H9 (cell line): ENCODE measurements around the gene GALNT5. TPM values are rescaled to one million over a fixed set of nuclear protein-coding genes. Genes with fewer than 3 reads are reported as not detected.

ENCODE experiments used
- DNase-seq: peaks from one replicate; pipeline ENCODE4 v3.0.0-alpha.2; 2017
- H2AFZ ChIP-seq: one replicate; pipeline ENCODE4 v1.6.1; 2013; ENCODE audit warnings: mild to moderate bottlenecking, low read length, control low read depth, moderate library complexity
- H2AK5ac ChIP-seq: 2 replicates; pipeline ENCODE4 v1.6.1; 2013; ENCODE audit warnings: low read length, control low read depth, mixed read lengths; ENCODE audit not compliant: insufficient read length
- H2BK120ac ChIP-seq: one replicate; pipeline ENCODE4 v1.6.1; 2013; ENCODE audit warnings: low read depth, mild to moderate bottlenecking, low read length, control low read depth, inconsistent platforms; ENCODE audit not compliant: poor library complexity, severe bottlenecking
- H2BK12ac ChIP-seq: 2 replicates; pipeline ENCODE4 v1.6.1; 2013; ENCODE audit warnings: low read length, control low read depth, mixed read lengths, low read depth; ENCODE audit not compliant: insufficient read length
- H2BK15ac ChIP-seq: 2 replicates; pipeline ENCODE4 v1.6.1; 2013; ENCODE audit warnings: low read depth, low read length, control low read depth
- H2BK20ac ChIP-seq: one replicate; pipeline ENCODE4 v1.6.1; 2013; ENCODE audit warnings: low read depth, mild to moderate bottlenecking, low read length, control low read depth, inconsistent platforms; ENCODE audit not compliant: poor library complexity, severe bottlenecking
- H2BK5ac ChIP-seq: 2 replicates; pipeline ENCODE4 v1.6.1; 2013; ENCODE audit warnings: low read length, control low read depth, mixed read lengths; ENCODE audit not compliant: insufficient read length
- H3K14ac ChIP-seq: 2 replicates; pipeline ENCODE4 v1.6.1; 2013; ENCODE audit warnings: low read length, control low read depth; ENCODE audit not compliant: insufficient read depth
- H3K18ac ChIP-seq: 2 replicates; pipeline ENCODE4 v1.6.1; 2013; ENCODE audit warnings: low read depth, mild to moderate bottlenecking, mixed read lengths, low read length, control low read depth; ENCODE audit not compliant: insufficient read length
- H3K23ac ChIP-seq: 2 replicates; pipeline ENCODE4 v1.6.1; 2013; ENCODE audit warnings: low read length, control low read depth, mixed read lengths, low read depth; ENCODE audit not compliant: insufficient read length
- H3K23me2 ChIP-seq: 2 replicates; pipeline ENCODE4 v1.6.1; 2013; ENCODE audit warnings: low read depth, mild to moderate bottlenecking, mixed read lengths, low read length, control low read depth; ENCODE audit not compliant: insufficient read length, poor library complexity, severe bottlenecking
- H3K27ac ChIP-seq: 2 replicates; pipeline ENCODE4 v1.5.1; 2013; ENCODE audit warnings: low read length, control low read depth, mixed read lengths, low read depth; ENCODE audit not compliant: insufficient read length
- H3K27me3 ChIP-seq: 2 replicates; pipeline ENCODE4 v1.6.1; 2013; ENCODE audit warnings: low read length, control low read depth, inconsistent platforms; ENCODE audit not compliant: insufficient read depth
- H3K4ac ChIP-seq: 2 replicates; pipeline ENCODE4 v1.6.1; 2013; ENCODE audit warnings: low read depth, mild to moderate bottlenecking, control low read depth, inconsistent platforms, low read length, moderate library complexity
- H3K4me1 ChIP-seq: 2 replicates; pipeline ENCODE4 v1.6.1; 2013; ENCODE audit warnings: low read length, control low read depth, inconsistent platforms; ENCODE audit not compliant: insufficient read depth
- H3K4me2 ChIP-seq: 2 replicates; pipeline ENCODE4 v1.6.1; 2013; ENCODE audit warnings: low read length, control low read depth, mixed read lengths; ENCODE audit not compliant: insufficient read length, insufficient read depth
- H3K56ac ChIP-seq: 2 replicates; pipeline ENCODE4 v1.6.1; 2013; ENCODE audit warnings: low read depth, mild to moderate bottlenecking, mixed read lengths, low read length, control low read depth; ENCODE audit not compliant: insufficient read length
- H3K79me1 ChIP-seq: 2 replicates; pipeline ENCODE4 v1.6.1; 2013; ENCODE audit warnings: low read depth, mild to moderate bottlenecking, moderate library complexity, low read length, control low read depth, inconsistent platforms; ENCODE audit not compliant: insufficient read depth, poor library complexity, severe bottlenecking
- H3K79me2 ChIP-seq: 2 replicates; pipeline ENCODE4 v1.6.1; 2013; ENCODE audit warnings: low read length, control low read depth, inconsistent platforms; ENCODE audit not compliant: insufficient read depth
- H3K9ac ChIP-seq: 2 replicates; pipeline ENCODE4 v1.6.1; 2013; ENCODE audit warnings: low read length, control low read depth, mixed read lengths; ENCODE audit not compliant: insufficient read length; ENCODE audit errors: extremely low read depth
- H3K9me3 ChIP-seq: one replicate; pipeline ENCODE4 v1.6.1; 2013; ENCODE audit warnings: low read depth, low read length, inconsistent platforms; ENCODE audit not compliant: control insufficient read depth
- H3T11ph ChIP-seq: one replicate; pipeline ENCODE4 v1.6.1; 2013; ENCODE audit warnings: mild to moderate bottlenecking, low read length, control low read depth, inconsistent platforms
- H4K20me1 ChIP-seq: one replicate; pipeline ENCODE4 v1.6.1; 2013; ENCODE audit not compliant: control insufficient read depth, insufficient read length, insufficient read depth
- H4K5ac ChIP-seq: 2 replicates; pipeline ENCODE4 v1.6.1; 2013; ENCODE audit warnings: low read depth, mild to moderate bottlenecking, mixed read lengths, low read length, control low read depth; ENCODE audit not compliant: insufficient read length
- H4K8ac ChIP-seq: replicated peaks from 2 replicates; pipeline ENCODE4 v1.6.1; 2013; ENCODE audit warnings: low read length, control low read depth, mixed read lengths, low read depth; ENCODE audit not compliant: insufficient read length
- H4K91ac ChIP-seq: 2 replicates; pipeline ENCODE4 v1.6.1; 2013; ENCODE audit warnings: low read depth, mild to moderate bottlenecking, moderate library complexity, mixed read lengths, low read length, control low read depth; ENCODE audit not compliant: insufficient read length
- H3K27ac Mint-ChIP-seq, 3 experiments: 2 replicates in 2 of 3; 3 replicates in 1 of 3; pipeline ENCODE4 v1.8.0; 2020 to 2021; ENCODE audit warnings: mixed read lengths in 3 of 3, mild to moderate bottlenecking in 1 of 3, moderate library complexity in 1 of 3
- H3K27me3 Mint-ChIP-seq: 2 replicates; pipeline ENCODE4 v1.8.0; 2021; ENCODE audit warnings: low read depth, mild to moderate bottlenecking, moderate library complexity, mixed read lengths
- H3K36me3 Mint-ChIP-seq, 3 experiments: 2 replicates in 2 of 3; 3 replicates in 1 of 3; pipeline ENCODE4 v1.8.0; 2020 to 2021; ENCODE audit warnings: low read depth in 3 of 3, mixed read lengths in 3 of 3; ENCODE audit not compliant: insufficient read depth in 1 of 3
- H3K4me1 Mint-ChIP-seq, 2 experiments: 2 replicates each; pipeline ENCODE4 v1.8.0; 2020; ENCODE audit warnings: mixed read lengths in 2 of 2
- H3K4me3 Mint-ChIP-seq, 2 experiments: 2 replicates in 1 of 2; 3 replicates in 1 of 2; pipeline ENCODE4 v1.8.0; 2020 to 2021; ENCODE audit warnings: mild to moderate bottlenecking in 2 of 2, mixed read lengths in 2 of 2, moderate library complexity in 1 of 2
- H3K9me3 Mint-ChIP-seq, 2 experiments: 2 replicates in 1 of 2; 3 replicates in 1 of 2; pipeline ENCODE4 v1.8.0; 2020; ENCODE audit warnings: mild to moderate bottlenecking in 2 of 2, mixed read lengths in 2 of 2, moderate library complexity in 1 of 2
- CTCF ChIP-seq: fragments of 200-600 bp; sonication (generic); conservative IDR thresholded peaks from 3 replicates; pipeline ENCODE4 v1.8.0; 2021; ENCODE audit warnings: antibody characterized with exemption, mild to moderate bottlenecking
- WGBS: extraction: QIAGEN DNeasy Blood & Tissue Kit; methylation state at CpG from one replicate; pipeline ENCODE4 v1.1.7; 2013; ENCODE audit warnings: missing lambda C conversion rate, low lambda C conversion rate, mixed read lengths; ENCODE audit not compliant: insufficient read length; ENCODE audit errors: extremely low coverage; 5-methylcytosine and 5-hydroxymethylcytosine counted together
- total RNA-seq: library from RNA; stranded (reverse); gene quantifications from 2 replicates; pipeline ENCODE4 v1.2.1, GENCODE V29; 2021

GALNT5 gene
- total RNA-seq, 1 experiment from 2014 or later: 0.17 TPM

- Histone ChIP-seq H3K14ac (no peak overlapping the region), H3K79me1 (no peaks in the 10 kb centered on the region), H3K9ac (no peak overlapping the region), H4K20me1 (no peaks in the 10 kb centered on the region), H2AFZ (no peak overlapping the region), H3K4me2 (no peak overlapping the region), H2BK12ac (no peak overlapping the region), H3K27ac (no peak overlapping the region), H3T11ph (no peak overlapping the region), H2BK20ac (no peak overlapping the region), H3K56ac (no peak overlapping the region), H4K91ac (no peak overlapping the region), H3K23ac (no peak overlapping the region), H2BK120ac (no peak overlapping the region), H3K23me2 (no peaks in the 10 kb centered on the region), H4K8ac (no peak overlapping the region), H3K9me3 (no peaks in the 10 kb centered on the region), H2BK5ac (no peak overlapping the region), H3K18ac (no peak overlapping the region), H3K79me2 (no peaks in the 10 kb centered on the region), H3K4me1 (no peaks in the 10 kb centered on the region), H2AK5ac (no peak overlapping the region), H2BK15ac (no peak overlapping the region), H4K5ac (no peak overlapping the region), H3K4ac (no peak overlapping the region), H3K27me3 (no peaks in the 10 kb centered on the region)
- TF ChIP-seq CTCF: no peak
- Mint-ChIP-seq H3K36me3 (no peaks in the 10 kb centered on the region), H3K9me3 (no peaks in the 10 kb centered on the region), H3K27ac (no peak overlapping the region), H3K27me3 (no peaks in the 10 kb centered on the region), H3K4me1 (peaks cover 31 to 33% of the 10 kb centered on the region in 2 experiments), H3K4me3 (no peak overlapping the region)
- no CpG with 5 or more reads among the region's 1 CpG for WGBS
- DNase-seq: no peak
Measured at GRCh38 chr2:157311706-157312105, 54.2 kb downstream of the GALNT5 start.
